ENCODE data around the gene TULP1. TPM values are rescaled to one million over a fixed set of nuclear protein-coding genes. Genes with fewer than 3 reads are reported as not detected.

Gene TULP1
- total RNA-seq, 4 donors from 2014 or later: not detected

DNA sequence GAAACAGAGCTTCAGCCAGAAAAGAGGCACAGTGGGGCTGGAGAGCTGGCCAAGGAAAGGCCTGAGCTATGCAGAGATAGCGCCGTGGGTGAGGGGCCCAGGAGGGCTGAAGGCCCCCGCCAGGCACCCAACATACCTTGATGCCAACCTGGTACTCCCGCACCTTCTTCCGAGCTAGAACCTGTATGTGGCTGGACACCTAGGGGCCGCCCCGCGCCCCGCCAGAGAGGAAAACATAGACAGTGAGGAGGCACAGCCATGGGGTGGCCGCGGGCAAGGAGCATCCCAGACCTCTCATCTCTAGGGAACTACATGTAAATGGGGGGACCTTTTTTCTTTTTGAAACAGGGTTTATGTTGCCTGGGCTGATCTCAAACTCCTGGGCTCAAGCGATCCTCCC, 32.5 kb downstream of the TULP1 start:
- TF ChIP-seq, protein P1, sequence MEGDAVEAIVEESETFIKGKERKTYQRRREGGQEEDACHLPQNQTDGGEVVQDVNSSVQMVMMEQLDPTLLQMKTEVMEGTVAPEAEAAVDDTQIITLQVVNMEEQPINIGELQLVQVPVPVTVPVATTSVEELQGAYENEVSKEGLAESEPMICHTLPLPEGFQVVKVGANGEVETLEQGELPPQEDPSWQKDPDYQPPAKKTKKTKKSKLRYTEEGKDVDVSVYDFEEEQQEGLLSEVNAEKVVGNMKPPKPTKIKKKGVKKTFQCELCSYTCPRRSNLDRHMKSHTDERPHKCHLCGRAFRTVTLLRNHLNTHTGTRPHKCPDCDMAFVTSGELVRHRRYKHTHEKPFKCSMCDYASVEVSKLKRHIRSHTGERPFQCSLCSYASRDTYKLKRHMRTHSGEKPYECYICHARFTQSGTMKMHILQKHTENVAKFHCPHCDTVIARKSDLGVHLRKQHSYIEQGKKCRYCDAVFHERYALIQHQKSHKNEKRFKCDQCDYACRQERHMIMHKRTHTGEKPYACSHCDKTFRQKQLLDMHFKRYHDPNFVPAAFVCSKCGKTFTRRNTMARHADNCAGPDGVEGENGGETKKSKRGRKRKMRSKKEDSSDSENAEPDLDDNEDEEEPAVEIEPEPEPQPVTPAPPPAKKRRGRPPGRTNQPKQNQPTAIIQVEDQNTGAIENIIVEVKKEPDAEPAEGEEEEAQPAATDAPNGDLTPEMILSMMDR (IDR thresholded peaks at IDR 0.05; ENCODE audit: low read depth): no peak

DNA sequence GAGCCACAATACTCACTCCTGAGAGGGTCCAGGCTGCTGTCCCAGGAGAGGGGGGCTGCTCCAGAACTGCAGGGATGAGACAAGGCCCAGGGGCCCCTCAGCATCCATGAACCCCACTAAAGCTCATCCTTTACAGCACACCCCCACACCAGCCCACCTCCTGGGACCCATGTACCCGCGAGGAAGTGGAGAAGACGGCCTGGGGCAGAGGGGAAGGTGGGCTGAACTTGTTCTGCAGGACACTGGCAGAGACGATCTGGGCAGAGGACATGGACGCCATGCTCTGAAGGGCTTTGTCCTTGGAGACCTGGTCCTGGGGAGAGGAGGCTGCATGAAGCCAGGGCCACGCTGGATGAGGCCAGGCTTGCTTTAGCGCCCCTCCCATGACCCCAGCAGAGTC, 34.4 kb downstream of the TULP1 start:
- TF ChIP-seq, protein P1 (IDR thresholded peaks at IDR 0.05; ENCODE audit: low read depth): no peak

DNA sequence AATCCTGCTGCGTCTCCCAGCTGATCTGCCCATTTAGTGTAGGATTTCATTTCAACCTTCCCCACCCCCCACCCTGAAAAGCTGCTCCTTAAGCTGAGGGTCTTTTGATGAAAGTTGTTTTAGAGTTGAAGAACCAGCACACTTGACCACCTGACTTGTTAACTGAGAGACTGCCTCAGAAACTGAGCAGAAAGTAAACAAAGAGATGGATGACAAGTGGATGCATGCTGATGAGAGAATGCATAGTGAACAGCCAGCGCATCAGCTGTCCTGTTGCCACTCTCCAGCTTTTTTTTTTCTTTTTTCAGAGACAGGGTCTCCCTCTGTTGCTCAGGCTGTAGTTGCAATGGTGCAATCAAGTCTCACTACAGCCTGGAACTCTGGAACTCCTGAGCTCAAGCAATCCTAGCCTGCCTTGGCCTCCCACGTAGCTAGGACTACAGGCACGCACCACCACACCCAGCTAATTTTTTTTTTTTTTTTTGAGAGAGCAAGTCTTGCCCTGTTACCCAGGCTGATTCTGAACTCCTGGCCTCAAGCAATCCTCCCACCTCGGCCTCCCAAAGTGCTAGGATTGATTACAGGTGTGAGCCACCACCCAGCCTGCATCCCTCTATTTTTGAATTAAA, 35.0 kb downstream of the TULP1 start:
- TF ChIP-seq, protein P1 (IDR thresholded peaks at IDR 0.05; ENCODE audit: low read depth): no peak

DNA sequence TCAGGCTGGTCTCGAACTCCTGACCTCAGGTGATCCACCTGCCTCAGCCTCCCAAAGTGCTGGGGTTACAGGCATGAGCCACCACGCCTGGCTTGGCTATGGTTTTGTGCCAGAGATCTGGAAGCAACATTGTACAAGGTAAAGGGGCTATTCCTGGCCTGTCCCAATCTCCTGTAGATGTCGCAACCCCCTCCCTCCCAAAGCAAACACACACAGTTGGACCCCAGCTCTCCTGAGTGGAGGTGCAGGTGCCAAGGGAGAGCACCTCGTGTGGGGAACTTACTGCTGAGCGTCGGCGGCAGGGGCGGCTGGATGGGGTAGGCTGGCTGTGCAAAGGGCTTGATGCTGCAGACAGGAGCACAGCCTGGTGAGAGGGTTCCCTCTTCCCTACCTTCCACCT, 35.7 kb downstream of the TULP1 start:
- TF ChIP-seq, protein P1 (IDR thresholded peaks at IDR 0.05; ENCODE audit: low read depth): no peak

DNA sequence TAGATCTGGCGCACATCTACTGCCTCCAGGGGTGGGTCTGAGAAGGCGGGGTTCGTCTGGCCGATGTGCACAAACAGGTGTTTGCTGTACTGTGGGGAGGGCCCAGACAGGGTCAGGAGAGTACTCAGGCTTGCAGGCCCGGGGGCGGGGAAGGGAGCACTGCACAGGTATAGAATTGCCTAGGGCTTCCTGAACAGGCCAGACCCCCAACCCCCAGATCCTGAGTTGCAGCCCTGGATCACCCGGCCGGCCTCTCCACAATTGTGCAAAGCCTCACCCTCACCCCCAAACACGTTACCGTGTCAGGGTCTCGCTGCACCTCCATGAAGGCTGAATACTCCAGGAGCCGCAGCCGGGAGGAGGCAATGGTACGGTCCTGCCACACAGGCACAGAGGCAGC, 36.7 kb downstream of the TULP1 start:
- TF ChIP-seq, protein P1 (IDR thresholded peaks at IDR 0.05; ENCODE audit: low read depth): no peak

DNA sequence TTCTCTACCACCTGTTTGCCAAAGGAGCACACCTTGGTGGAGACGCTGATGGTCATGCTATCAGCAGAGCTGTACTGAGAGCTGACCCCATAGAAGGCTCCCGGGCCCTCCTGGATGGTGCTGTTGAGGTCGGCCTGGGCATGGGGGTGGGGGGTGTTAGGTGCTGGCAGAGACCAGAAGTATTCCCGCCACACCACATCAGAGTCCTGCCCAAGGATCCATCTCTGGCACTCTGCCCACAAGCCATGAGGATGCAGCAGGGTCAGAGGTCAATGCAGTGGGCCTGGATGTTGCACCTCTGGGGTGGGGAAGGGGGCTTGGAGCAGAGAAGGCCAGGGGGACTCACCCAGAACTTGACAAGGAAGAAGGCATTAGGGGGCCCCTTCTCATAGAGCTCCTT, 37.1 kb downstream of the TULP1 start:
- TF ChIP-seq, protein P1 (IDR thresholded peaks at IDR 0.05; ENCODE audit: low read depth): no peak

DNA sequence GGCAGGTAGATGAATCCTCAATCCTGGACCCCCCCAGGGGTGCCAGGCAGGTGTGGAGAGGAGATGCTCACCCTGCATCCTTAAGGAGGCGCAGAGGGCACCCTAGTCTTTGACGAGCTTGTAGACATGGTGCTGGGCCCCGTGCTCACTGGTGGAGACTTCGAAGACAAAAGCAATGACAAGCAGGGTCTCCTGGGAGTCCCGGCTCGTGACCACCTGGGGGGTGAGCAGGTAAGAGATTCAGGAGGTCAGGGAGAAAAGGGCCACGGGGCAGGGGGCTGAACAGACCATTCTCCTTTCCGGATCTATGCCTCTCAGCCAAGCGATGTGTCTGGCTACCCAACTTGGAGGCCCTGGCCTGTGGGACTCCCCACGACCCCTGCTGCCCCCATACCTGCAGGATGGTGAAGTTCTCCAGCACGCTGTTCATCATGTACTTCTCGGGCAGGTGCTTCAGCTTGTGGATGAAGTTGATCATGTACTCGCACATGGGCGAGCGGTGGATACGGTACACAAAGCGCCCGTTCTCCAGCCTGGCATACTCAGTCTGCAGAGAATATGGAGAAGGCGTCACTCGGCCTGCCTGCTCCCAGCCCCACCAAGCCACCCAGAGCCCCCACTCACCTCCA, 37.6 kb downstream of the TULP1 start:
- TF ChIP-seq, protein P1 (IDR thresholded peaks at IDR 0.05; ENCODE audit: low read depth): no peak
